ENCODE results near the gene GPR150.

Gene GPR150

DNA sequence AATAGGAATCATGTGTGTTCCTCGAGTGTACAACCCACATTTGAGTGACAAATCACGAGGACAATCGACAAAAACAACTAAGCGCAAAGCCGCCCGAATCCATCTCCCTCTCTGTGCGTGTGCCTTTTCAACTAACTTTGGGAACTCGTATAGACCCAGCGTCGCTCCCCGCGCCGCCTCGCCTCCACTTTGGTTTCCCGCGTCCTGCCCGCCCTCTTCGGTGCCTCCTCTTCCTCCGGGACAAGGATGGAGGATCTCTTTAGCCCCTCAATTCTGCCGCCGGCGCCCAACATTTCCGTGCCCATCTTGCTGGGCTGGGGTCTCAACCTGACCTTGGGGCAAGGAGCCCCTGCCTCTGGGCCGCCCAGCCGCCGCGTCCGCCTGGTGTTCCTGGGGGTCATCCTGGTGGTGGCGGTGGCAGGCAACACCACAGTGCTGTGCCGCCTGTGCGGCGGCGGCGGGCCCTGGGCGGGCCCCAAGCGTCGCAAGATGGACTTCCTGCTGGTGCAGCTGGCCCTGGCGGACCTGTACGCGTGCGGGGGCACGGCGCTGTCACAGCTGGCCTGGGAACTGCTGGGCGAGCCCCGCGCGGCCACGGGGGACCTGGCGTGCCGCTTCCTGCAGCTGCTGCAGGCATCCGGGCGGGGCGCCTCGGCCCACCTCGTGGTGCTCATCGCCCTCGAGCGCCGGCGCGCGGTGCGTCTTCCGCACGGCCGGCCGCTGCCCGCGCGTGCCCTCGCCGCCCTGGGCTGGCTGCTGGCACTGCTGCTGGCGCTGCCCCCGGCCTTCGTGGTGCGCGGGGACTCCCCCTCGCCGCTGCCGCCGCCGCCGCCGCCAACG lies at the start of gene GPR150:
Gene GPR150 (plus strand): TSS at position 58 of the 840 bp plus-strand sequence. CDS start 189 bp downstream, at position 247.
- no peak for DNase-seq

DNA sequence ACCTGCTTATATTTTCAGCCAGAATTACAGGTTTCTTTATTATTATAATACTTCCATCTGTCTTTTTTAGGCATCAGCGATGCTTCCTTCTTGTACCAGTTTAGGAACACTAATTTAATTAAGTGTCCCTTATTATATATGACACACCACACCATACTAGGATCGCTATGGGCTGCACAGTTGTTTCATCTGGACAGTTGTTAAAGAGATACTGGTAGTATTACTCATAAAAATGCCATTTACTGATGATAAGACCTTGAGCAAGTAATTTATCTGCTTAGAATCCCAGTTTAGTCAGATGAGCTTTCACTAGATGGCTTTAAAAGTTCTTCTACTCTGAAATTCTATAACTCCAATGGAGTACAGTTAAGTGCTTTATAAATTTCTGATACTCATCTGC lies 47.9 kb upstream of the GPR150 start:
- DNase-seq = no peak

DNA sequence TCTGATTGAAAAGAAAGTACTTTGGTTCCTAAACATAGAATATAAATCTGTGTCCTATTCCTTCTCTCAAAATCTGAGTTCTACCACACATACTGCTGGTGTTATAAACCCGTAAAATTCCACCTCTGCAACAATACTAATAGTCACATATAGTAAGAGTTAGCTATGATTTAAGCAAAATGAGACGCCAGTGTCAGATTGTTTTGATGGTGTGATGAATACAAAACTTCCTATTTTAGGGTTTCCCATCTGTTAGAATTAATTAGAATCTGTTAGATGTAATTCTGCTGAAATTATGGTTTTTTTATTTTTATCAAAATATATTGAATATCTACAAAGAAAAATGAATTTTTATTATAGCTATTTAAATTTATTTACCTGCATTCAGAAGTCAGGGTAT lies 38.3 kb upstream of the GPR150 start:
- no peak for DNase-seq

DNA sequence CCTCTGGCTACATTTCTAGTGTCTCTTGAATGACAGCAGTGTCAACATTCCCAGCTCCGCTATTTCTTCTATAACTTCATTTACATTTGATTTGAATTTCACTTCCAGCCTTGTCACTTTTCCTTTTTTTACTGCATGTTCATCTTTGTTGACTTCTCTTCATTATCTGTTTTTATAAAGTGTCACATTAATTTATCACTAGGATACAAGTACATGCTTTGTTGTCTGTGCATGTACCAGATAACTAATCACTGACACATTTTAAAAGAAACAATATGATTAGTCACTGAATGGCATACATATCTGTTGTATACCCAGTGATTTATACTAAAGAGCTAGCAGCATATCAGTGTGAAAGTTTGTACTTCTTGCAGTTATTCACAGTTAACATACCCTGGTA lies 35.9 kb upstream of the GPR150 start:
- no peak for DNase-seq

DNA sequence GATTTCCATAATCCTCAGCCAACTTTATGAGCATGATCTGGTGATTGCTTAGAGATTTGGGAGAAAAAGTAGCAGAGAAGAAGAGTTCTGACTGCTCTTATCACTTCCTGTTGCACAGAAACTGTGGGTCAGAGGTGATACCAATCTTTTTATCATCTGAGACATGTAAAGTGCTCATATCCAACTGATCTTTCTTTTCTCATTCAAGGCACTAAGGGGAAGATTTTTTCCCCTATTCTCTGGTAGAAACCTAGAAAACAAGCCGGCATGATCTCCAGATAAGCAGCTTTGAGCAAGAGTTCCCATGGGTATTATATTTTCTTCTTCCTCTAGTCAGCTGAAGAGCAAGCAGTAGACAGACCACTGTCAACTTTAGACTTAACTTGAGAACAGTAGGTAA lies 29.0 kb upstream of the GPR150 start:
- DNase-seq = no peak

DNA sequence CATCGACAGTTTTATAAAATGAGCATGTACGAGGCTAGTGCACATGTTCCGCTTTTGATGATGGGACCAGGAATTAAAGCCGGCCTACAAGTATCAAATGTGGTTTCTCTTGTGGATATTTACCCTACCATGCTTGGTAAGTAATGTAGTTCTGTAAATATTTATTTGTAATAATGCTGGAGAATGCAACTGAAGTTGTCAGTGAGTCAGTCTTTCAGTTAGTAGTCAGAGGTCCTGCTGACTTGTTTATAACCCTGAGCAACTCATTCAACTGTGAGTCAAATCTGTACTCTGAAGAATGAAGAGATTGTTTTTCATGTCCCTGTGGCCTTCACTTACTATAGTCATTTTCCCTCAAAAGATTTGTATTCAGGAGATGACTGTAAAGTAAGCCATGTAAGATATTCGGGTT lies 28.4 kb upstream of the GPR150 start:
- peak; percentile 25 for DNase-seq

DNA sequence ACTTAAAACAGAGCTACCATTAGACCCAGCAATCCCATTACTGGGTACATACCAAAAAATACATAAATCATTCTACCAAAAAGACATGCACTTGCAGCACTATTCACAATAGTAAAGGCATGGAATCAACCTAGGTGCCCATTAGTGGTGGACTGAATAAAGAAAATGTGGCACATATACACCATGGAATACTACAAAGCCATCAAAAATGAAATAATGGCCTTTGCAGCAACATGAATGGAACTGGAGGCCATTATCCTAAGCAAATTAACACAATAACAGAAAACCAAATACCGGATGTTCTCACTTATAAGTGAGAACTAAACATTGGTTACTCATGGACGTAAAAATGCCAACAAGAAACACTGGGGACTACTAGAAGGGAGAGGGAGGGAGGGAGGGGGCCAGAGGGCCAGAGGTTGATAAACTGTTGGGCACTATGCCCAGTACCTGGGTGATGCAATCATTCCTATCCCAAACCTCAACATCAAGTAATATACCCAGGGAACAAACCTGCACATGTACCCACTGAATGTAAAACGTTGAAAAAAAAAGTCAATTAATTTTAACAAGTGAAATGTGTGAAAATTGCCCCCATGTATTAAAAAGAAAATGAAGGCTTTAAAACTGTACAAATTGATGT lies 24.5 kb upstream of the GPR150 start:
- DNase-seq = no peak

DNA sequence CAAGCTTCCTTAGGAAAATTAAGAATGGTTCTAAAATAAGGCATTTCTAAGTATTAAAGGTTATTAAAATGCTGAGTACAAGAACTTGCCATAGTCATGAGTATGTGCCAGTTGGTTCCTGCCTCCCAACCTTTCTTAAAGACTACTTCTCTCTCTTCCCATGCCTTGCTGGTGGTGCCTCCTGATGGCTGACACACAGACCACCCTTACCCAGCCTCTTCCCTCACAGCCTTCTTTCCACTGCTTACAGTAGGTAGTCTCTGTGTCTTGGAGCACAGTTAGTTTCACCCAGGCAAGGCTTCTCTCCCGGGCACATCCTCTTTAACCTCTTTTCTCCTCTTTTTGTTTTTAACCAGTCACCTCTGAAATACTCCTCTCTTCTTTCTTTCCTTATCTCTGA lies 20.6 kb upstream of the GPR150 start:
- DNase-seq = no peak

DNA sequence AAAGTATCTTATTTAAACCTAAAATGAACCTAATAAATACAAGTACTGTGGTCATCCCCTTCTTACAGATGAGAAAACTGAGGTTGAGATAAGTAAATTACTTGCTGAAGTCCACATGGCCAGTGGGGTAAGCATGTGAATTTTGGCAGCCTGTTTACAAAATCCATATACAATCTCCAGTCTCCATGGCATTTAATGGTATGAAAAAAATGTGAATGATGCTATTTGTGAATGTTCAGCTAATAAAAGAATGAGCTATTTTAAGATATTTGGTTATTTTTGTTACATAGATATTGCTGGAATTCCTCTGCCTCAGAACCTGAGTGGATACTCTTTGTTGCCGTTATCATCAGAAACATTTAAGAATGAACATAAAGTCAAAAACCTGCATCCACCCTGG lies 19.3 kb upstream of the GPR150 start:
- no peak for DNase-seq

DNA sequence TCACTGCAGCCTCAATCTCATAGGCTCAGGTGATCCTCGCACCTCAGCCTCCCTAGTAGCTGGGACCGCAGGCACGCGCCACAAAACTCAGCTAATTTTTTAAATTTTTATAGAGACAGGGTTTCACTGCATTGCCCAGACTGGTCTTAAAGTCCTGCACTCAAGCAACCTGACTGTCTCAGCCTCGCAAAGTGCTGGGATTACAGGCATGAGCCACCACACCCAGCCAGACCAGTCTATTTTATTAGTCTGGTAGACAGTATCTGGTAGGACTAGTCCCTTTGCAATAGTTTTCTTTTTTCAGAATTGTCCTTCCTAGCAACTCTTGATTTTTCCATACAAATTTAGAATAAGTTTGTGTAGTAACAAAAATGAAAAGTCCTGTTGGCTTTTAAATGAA lies 14.1 kb upstream of the GPR150 start:
- DNase-seq = no peak

DNA sequence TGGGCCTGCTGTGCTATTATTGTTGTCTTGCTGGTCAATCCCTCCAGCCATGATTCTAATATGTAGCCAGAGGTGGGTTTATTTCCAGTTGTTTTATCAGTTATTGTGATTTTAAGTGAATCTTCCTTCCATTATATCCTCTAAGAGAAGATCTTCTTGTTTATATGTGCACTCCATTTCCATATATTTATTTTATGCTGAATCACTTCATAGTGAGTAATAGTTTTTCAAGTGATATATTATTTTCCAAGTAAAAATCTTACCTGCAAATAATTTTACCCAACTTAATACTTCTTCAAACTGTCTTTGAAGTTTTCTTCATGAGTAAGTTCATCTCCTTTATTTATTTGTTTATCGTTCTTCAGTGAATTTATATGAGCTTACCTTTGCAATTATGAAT lies 13.5 kb upstream of the GPR150 start:
- DNase-seq = no peak

DNA sequence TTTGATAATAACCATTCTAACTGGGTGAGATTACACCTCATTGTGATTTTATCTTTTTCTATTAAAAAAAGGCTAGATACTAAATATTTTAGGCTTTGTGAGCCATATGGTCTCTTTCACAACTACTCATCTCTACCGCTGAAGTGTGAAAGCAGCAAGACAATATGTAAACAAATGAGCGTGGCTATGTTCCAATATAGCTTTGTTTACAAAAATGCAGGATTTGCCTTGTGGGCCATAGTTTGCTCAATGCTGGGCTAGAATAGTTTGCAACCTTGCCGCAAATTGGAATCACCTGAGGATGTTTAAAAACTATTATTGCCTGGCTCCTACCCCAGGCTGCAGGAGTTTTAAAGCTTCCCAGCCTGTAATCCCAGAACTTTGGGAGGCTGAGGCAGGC lies 10.2 kb upstream of the GPR150 start:
- no peak for DNase-seq

DNA sequence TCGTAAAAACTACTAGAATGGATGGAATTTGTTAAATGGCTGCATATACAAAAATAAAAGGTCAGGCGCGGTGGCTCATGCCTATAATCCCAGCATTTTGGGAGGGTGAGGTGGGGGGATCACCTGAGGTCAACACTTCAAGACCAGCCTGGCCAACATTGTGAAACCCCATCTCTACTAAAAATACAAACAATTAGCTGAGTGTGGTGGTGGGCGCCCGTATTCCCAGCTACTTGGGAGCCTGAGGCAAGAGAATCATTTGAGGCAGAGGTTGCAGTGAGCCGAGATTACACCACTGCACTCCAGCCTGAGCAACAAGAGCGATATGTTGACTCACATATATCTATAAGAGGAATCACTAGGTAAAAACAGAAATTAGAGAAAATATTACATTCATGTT lies 9.3 kb upstream of the GPR150 start:
- DNase-seq = no peak

DNA sequence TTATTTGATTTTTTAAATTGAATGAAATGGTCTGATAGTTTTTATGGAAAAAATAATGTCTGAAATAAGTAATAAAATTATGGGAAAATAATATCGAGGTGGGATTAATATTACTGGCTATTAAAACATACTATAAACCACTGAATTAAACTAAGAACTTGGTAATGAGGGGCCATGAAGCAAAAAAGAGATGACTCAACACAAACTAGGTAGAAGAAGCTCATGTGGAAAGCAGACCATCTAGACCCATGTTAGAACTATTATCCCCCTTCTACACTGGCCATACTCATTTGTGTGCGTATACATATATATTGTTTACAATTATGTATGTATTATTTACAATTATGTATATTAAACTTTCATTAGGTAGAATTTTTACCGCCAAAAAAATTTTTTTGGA lies 8.5 kb upstream of the GPR150 start:
- no peak for DNase-seq

DNA sequence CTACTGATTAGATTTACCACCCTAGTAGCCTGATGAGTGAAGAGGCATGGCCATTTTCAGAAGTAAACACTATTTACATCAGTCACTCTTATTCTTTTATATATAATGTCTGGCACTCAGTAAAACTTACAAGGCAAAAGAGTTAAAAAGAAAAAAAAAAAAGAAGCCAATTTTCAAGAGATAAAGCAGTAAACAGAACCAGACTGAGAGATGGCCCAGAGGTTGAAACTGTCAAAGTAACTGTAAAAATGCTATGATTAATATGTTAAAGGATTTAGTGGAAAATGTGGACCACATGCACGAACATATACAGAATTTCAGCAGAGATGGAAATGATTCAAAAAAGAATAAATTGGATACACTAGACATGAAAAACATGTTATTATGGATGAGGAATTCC lies 6.4 kb upstream of the GPR150 start:
- no peak for DNase-seq

DNA sequence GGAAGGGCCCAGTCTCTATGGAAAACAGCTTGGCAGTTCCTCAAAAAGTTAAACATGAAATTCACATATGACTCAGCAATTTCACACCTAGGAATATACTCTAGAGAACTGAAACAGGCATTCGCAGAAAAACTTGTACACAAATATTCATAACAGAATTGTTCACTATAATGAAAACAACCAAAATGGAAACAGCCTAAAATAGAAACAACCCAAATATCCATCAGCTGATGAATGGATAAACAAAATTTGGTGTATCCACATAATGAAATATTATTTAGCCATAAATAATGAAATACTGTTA lies 4.8 kb upstream of the GPR150 start:
- no peak for DNase-seq

DNA sequence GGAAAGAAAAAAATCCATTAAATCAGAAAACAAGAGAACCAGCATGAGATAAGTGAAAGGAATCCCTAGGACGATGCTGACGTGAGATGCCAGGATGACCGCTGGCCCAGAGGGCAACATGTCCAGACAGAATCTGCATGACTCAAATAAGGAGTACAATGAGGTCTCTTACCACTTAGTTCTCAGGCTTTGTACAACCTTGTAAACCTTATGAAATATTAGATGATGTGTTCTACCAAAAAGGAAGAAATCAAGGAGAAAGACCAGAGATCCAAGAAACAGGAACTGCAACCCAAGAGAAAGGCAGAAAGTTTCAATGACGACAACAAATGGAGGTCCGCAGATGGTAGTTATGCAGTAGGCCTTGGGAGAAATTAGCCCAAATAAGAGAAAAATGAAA lies 2.8 kb upstream of the GPR150 start:
- no peak for DNase-seq

DNA sequence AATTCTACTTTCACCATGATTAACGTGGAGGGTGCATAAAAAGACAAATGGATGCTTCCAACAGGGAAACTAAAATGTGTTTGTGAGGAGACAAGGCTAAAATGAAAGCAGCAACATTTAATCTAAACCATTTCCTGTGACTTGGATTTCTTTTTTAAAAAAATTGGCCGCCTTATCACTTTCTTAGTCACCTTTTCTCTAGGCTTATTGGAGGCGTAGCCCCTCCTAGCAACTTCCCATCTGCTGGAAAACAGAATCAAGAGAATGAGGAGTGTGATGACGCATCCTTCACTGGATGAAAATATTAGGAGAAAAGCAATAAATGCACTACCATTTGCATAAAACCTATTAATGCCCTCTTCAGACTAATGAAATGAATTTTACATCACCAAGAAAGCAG lies 791 bp upstream of the GPR150 start:
- no peak for DNase-seq

DNA sequence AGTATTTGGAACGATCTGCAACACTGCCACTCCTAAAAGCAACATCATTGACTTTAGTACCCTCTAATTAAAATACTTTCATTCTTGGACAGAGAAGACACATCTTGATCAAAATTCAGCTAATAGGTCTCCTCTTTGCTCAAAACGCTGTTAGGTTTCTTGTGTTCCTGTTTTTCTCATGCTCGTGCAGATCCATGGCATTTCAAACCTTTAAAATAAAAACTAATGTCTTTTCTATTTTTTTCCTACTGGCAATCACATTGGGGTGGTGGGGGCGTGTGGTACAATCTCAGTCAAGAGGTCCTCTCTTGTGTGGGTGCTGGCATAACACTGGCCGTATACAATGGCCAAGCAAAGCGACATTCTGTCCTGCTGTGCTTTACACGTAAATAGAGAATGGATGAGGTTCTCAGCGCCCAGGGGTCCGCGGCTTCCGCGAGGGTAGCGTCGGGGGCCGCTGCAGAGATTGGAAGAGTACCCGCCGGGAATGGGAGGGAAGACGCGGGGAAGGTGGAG lies 315 bp upstream of the GPR150 start:
- DNase-seq = no peak

DNA sequence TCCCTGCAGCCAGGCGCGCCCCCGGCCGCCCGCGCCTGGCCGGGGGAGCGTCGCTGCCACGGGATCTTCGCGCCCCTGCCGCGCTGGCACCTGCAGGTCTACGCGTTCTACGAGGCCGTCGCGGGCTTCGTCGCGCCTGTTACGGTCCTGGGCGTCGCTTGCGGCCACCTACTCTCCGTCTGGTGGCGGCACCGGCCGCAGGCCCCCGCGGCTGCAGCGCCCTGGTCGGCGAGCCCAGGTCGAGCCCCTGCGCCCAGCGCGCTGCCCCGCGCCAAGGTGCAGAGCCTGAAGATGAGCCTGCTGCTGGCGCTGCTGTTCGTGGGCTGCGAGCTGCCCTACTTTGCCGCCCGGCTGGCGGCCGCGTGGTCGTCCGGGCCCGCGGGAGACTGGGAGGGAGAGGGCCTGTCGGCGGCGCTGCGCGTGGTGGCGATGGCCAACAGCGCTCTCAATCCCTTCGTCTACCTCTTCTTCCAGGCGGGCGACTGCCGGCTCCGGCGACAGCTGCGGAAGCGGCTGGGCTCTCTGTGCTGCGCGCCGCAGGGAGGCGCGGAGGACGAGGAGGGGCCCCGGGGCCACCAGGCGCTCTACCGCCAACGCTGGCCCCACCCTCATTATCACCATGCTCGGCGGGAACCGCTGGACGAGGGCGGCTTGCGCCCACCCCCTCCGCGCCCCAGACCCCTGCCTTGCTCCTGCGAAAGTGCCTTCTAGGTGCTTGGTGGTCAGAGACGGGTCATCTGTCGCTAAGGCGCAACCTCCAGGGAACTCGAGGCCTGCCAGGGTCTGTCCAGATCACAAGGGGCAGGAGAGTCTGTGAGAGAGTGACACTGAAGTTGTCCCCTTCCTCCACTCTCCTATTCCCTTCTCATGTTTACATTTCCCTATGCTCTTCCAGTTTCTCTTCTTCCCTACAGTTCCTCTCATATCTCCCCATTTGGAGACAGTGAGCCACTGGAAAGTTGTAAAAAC lies 1.3 kb downstream of the GPR150 start:
- DNase-seq = no peak

DNA sequence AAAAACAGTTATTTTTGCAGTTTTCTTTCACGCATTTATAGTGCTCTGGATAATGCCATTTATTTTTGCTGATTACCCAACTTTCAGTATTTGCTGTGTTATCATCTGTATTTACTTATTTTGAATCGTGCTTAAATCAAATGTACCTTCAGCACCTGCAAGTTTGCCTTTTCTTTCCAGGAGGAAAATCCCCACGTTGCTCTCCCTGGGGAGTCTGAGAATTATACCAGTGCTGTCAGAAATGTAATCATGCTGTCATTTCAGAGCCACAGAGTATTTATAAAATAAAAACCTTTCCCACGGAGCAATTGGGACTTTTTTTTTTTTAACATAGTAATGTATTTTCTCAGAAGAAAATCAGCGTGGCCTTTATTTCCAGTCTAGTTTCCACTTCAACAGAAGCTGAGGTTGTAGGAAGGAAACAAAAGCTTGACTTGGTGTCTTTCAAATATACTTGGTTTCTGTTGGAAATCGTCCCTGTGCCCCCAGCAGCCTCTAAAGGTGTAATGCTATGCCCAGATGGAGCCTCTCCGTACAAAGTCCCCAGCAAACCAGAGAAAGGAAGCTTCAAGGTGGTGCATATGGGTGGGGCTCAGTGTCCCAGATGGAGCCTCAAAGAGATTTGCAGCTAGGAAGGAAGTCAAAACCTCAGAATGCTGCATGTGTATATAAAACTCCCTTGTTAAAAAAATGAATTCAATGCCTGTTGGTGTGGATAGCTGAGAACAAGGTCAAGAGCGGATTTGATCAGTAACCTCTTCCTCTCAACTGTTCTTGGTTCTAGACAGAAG lies 2.1 kb downstream of the GPR150 start:
- no peak for DNase-seq

DNA sequence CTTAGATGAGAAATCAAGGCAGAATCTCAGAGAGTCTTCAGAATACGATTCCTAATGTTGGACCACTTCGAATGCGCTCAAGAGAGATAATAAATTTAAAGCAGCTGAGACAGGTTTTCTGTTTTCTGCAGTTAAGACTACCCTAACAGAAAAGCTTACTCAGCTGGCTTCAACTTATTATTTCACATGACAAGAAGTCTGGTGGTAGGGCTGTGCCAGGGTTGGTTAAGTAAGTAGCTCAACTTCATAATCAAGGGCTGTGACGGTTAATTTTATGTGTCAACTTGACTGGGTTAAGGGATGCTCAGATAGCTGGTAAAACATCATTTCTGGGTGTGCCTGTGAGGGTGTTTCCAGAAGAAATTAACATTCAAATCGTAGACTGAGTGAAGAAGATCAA lies 3.8 kb downstream of the GPR150 start:
- no peak for DNase-seq

DNA sequence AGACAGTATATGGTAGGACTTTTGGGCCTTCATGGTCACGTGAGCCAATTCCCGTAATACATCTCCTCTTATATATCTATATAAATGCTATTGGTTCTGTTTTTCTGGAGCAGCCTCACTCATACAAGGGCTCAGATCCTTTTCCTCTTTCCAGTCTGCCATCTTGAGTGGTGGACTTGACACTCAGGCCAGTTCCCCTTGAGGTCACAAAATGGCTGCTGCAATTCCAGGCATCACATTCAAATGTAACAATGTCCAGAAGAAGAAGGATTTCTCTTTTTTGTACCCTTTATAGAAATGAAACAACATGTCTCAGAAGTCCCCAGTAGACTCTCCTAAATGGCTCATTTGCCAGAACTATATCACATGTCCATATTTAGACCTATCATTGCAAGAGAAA lies 4.5 kb downstream of the GPR150 start:
- no peak for DNase-seq

Measured in kidney glomerular epithelial cell (primary cell).